Measurements from ENCODE around the gene MIA3. TPM values are rescaled to one million over a fixed set of nuclear protein-coding genes. Genes with fewer than 3 reads are reported as not detected.

MIA3 gene
- polyA plus RNA-seq, 10 donors: 39.6 to 69.4 (median 51.6) TPM

Other genes with a start within 250 kb of the MIA3 start
- under 1 TPM in 9 of 10 donors, not detected in 1; 0.08 to 0.89 (median 0.20) TPM for gene HHIPL2, start 70.0 kb upstream of the MIA3 start, polyA plus RNA-seq (ENCODE audit: insufficient read length in 10 of 10)
- 10 to 100 TPM in 5 of 10 donors, 1 to 10 TPM in 5; 8.4 to 11.6 (median 10.0) TPM for gene TAF1A, start 28.2 kb upstream of the MIA3 start, polyA plus RNA-seq (ENCODE audit: insufficient read length in 10 of 10)
- 10 to 100 TPM; 58.6 to 72.0 (median 64.0) TPM for gene AIDA, start 94.4 kb downstream of the MIA3 start, polyA plus RNA-seq (ENCODE audit: insufficient read length in 10 of 10)
- 10 to 100 TPM; 18.2 to 30.5 (median 24.4) TPM for gene BROX, start 94.5 kb downstream of the MIA3 start, polyA plus RNA-seq (ENCODE audit: insufficient read length in 10 of 10)
- under 1 TPM in 8 of 10 donors, not detected in 2; 0.12 to 0.62 (median 0.25) TPM for gene FAM177B, start 119.1 kb downstream of the MIA3 start, polyA plus RNA-seq (ENCODE audit: insufficient read length in 10 of 10)
- gene DISP1, start 196.9 kb downstream of the MIA3 start, polyA plus RNA-seq (ENCODE audit: insufficient read length in 10 of 10): 10 to 100 TPM in 2 of 10 donors, 1 to 10 TPM in 8; 6.4 to 11.8 (median 9.1) TPM